ENCODE data around the gene DENND1C.

Gene DENND1C, protein sequence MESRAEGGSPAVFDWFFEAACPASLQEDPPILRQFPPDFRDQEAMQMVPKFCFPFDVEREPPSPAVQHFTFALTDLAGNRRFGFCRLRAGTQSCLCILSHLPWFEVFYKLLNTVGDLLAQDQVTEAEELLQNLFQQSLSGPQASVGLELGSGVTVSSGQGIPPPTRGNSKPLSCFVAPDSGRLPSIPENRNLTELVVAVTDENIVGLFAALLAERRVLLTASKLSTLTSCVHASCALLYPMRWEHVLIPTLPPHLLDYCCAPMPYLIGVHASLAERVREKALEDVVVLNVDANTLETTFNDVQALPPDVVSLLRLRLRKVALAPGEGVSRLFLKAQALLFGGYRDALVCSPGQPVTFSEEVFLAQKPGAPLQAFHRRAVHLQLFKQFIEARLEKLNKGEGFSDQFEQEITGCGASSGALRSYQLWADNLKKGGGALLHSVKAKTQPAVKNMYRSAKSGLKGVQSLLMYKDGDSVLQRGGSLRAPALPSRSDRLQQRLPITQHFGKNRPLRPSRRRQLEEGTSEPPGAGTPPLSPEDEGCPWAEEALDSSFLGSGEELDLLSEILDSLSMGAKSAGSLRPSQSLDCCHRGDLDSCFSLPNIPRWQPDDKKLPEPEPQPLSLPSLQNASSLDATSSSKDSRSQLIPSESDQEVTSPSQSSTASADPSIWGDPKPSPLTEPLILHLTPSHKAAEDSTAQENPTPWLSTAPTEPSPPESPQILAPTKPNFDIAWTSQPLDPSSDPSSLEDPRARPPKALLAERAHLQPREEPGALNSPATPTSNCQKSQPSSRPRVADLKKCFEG

DNA sequence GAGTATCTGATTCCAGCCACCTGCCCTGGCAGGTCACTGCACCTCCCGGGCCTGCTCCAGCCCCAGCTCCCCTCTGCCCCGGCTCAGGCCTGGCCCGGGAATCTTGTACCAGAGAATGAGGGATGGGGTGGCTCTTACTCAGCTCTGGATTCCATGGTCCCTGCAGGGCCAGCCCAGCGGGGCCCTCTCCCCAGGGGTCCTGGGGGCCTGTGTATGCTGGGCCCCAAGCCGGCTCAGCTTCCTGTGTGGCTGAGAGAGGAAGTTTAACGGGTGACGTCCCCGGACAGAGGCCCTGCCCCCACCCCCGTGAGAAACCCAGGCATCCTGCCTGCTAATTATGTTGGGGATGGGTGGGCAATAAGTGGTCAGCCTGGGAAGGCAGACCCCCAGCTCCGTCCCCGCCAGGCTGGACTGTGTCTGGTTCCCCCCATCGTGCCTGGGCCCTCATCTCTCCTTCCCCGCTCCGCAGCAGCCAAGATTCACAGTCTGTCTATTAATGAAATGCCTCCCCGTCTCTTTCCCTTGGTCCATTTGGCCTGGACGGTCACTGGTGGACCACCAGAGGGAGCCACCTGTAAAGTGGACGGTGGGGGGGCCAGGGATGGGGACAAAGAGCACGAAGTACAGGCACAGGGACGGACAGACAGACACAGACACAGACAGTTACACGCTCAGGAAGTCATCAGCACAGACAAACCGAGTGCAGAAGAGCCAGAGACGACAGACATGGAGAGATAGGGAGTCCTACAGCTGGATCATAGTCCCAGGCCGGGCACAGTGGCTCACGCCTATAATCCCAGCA, at the start of gene DENND1C:
DENND1C (minus strand) TSS at position 247 of the 802 bp plus-strand sequence; CDS start at position 155, 92 bp downstream.
- H3K4me1 Mint-ChIP-seq (ENCODE audit: low read depth), result peaks cover 27% of the 10 kb centered on the region
- no peaks in the 10 kb centered on the region for H3K9me3 Mint-ChIP-seq
- H3K27me3 Mint-ChIP-seq, result no peaks in the 10 kb centered on the region
- peaks cover 43% of the 10 kb centered on the region for H3K36me3 Mint-ChIP-seq (ENCODE audit: low read depth)
- H3K4me3 Mint-ChIP-seq, result peak within 1 kb of the TSS; percentile 82
- H3K27ac Mint-ChIP-seq, result peak within 1 kb of the TSS; percentile 91
- intact Hi-C loops (cut with micrococcal nuclease), result no loop called here

GRCh38 chr19:6530386-6531162, 49.0 kb upstream of the DENND1C start, which contains the start of gene TNFSF9:
TSS of gene TNFSF9 (plus strand) at chr19:6531026. CDS start at chr19:6531037, 11 bp downstream.
- H3K27ac Mint-ChIP-seq, result peak within 1 kb of the TSS; percentile 84
- intact Hi-C loops (cut with micrococcal nuclease), result loop anchor here (10.0 kb wide), 1 partner anchor 54 kb away; no protein-coding TSS in a partner anchor
- H3K9me3 Mint-ChIP-seq, result no peaks in the 10 kb centered on the region
- H3K36me3 Mint-ChIP-seq (ENCODE audit: low read depth), result no peaks in the 10 kb centered on the region
- peaks cover 49% of the 10 kb centered on the region for H3K4me1 Mint-ChIP-seq (ENCODE audit: low read depth)
- peaks cover 34% of the 10 kb centered on the region for H3K27me3 Mint-ChIP-seq
- H3K4me3 Mint-ChIP-seq, result peak within 1 kb of the TSS; percentile 86

GRCh38 chr19:6529937-6530385, 48.4 kb upstream of the DENND1C start:
- Mint-ChIP-seq H3K27me3 (peaks cover 34% of the 10 kb centered on the region), H3K4me1 (ENCODE audit: low read depth) (peaks cover 49% of the 10 kb centered on the region), H3K9me3 (no peaks in the 10 kb centered on the region), H3K36me3 (ENCODE audit: low read depth) (no peaks in the 10 kb centered on the region), H3K4me3 (peak overlapping the region; percentile 86), H3K27ac (peak overlapping the region; percentile 84)
- intact Hi-C loops (cut with micrococcal nuclease), result loop anchor here (10.0 kb wide), 1 partner anchor 55 kb away; no protein-coding TSS in a partner anchor

DNA sequence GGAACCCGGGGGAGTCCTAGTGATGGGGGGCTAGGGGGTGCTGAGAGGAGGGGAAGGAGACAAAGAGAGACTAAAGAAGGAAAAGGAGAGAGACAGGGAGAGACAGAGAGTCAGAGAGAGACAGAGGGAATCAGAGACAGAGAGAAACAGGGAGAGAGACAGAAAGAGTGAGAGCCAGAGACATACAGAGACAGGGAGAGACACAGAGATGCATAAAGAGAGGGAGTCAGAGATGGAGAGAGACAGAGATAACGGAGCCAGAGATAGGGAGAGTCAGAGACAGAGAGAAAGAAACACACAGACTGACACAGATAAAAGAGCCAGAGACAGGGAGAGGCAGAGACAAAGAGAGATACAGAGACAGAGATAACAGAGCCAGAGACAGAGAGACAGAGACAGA, 47.8 kb upstream of the DENND1C start:
- H3K9me3 Mint-ChIP-seq, result no peaks in the 10 kb centered on the region
- H3K4me3 Mint-ChIP-seq, result peak overlapping the region; percentile 86
- peaks cover 49% of the 10 kb centered on the region for H3K4me1 Mint-ChIP-seq (ENCODE audit: low read depth)
- intact Hi-C loops (cut with micrococcal nuclease), result no loop called here
- no peaks in the 10 kb centered on the region for H3K36me3 Mint-ChIP-seq (ENCODE audit: low read depth)
- H3K27ac Mint-ChIP-seq, result peak overlapping the region; percentile 84
- peaks cover 34% of the 10 kb centered on the region for H3K27me3 Mint-ChIP-seq

GRCh38 chr19:6528544-6529121, 47.0 kb upstream of the DENND1C start:
- H3K27ac Mint-ChIP-seq, result no peak overlapping the region
- intact Hi-C loops (cut with micrococcal nuclease), result no loop called here
- H3K9me3 Mint-ChIP-seq, result no peaks in the 10 kb centered on the region
- no peaks in the 10 kb centered on the region for H3K36me3 Mint-ChIP-seq (ENCODE audit: low read depth)
- peaks cover 43% of the 10 kb centered on the region for H3K4me1 Mint-ChIP-seq (ENCODE audit: low read depth)
- H3K4me3 Mint-ChIP-seq, result no peak overlapping the region
- peaks cover 30% of the 10 kb centered on the region for H3K27me3 Mint-ChIP-seq

GRCh38 chr19:6527893-6528543, 46.4 kb upstream of the DENND1C start:
- Mint-ChIP-seq H3K36me3 (ENCODE audit: low read depth) (no peaks in the 10 kb centered on the region), H3K27ac (no peak overlapping the region), H3K27me3 (peaks cover 30% of the 10 kb centered on the region), H3K4me1 (ENCODE audit: low read depth) (peaks cover 42% of the 10 kb centered on the region), H3K4me3 (no peak overlapping the region), H3K9me3 (no peaks in the 10 kb centered on the region)
- intact Hi-C loops (cut with micrococcal nuclease), result no loop called here

DNA sequence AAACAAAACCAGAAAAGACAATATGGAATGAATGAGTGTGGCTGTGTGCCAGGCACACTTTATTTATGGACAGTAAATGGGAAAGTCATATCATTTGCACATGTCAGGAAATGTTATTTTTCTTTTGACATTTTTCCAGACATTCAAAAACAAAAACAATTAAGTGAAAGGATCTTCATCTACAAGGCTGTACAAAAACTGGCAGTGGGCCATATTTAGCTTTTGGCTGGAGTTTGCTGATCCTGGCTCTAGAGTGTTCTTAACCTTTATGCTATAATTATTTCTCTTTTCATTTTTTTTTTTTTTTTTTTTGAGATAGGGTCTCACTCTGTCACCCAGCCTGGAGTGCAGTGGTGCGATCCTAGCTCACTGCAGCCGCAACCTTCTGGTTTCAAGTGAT, 42.7 kb upstream of the DENND1C start:
- Mint-ChIP-seq H3K4me1 (ENCODE audit: low read depth) (peaks cover 18% of the 10 kb centered on the region), H3K9me3 (no peaks in the 10 kb centered on the region), H3K27me3 (peaks cover 15% of the 10 kb centered on the region), H3K4me3 (no peak overlapping the region), H3K36me3 (ENCODE audit: low read depth) (no peaks in the 10 kb centered on the region), H3K27ac (no peak overlapping the region)
- intact Hi-C loops (cut with micrococcal nuclease), result no loop called here

DNA sequence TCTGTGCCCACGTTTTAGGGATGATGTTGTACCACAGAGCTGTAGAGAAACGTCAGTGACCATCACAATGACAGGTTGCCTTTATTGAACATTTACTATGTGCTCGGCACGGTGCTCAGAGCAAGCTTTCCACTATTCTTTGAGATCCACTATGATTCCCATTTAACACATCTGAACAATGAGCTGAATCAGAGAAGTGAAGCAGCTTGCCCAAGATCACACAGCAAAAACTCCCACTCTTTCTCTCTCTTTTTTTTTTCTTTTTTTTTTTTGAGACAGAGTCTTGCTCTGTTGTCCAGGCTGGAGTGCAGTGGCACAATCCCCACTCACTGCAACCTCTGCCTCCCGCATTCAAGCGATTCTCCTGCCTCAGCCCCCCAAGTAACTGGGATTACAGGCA, 41.1 kb upstream of the DENND1C start:
- H3K4me3 Mint-ChIP-seq, result no peak overlapping the region
- H3K9me3 Mint-ChIP-seq, result no peaks in the 10 kb centered on the region
- peaks cover 19% of the 10 kb centered on the region for H3K4me1 Mint-ChIP-seq (ENCODE audit: low read depth)
- no peak overlapping the region for H3K27ac Mint-ChIP-seq
- no peaks in the 10 kb centered on the region for H3K36me3 Mint-ChIP-seq (ENCODE audit: low read depth)
- peaks cover 28% of the 10 kb centered on the region for H3K27me3 Mint-ChIP-seq
- intact Hi-C loops (cut with micrococcal nuclease), result no loop called here

GRCh38 chr19:6521718-6522646, 40.4 kb upstream of the DENND1C start:
- Mint-ChIP-seq H3K36me3 (ENCODE audit: low read depth) (peaks cover under 1% of the 10 kb centered on the region), H3K4me1 (ENCODE audit: low read depth) (peaks cover 27% of the 10 kb centered on the region), H3K27ac (peak overlapping the region; percentile 41), H3K4me3 (no peak overlapping the region), H3K9me3 (no peaks in the 10 kb centered on the region), H3K27me3 (peaks cover 33% of the 10 kb centered on the region)
- intact Hi-C loops (cut with micrococcal nuclease), result no loop called here

DNA sequence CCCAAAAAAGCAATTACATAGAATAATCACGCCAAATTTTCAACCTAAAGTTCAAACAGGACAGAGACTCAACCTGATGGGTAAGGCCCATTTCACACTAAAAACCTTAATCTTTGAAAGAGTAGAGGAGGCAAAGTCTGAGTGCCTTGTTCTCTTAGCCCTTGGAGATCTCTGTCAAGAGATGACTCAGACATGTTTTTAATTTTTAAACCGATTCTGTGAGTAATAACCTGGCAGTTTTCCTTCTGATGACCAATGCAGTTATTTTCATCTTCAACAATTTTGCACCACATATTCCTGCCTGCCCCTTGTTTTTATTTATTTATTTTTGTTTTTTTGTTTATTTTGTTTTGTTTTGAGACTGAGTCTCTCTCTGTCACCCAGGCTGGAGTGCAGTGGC, 37.7 kb upstream of the DENND1C start:
- Mint-ChIP-seq H3K36me3 (ENCODE audit: low read depth) (peaks cover 12% of the 10 kb centered on the region), H3K4me3 (no peak overlapping the region), H3K9me3 (no peaks in the 10 kb centered on the region), H3K27ac (no peak overlapping the region), H3K4me1 (ENCODE audit: low read depth) (peaks cover 46% of the 10 kb centered on the region), H3K27me3 (peaks cover 37% of the 10 kb centered on the region)
- intact Hi-C loops (cut with micrococcal nuclease), result no loop called here

- Mint-ChIP-seq H3K36me3 (ENCODE audit: low read depth) (peaks cover 12% of the 10 kb centered on the region), H3K27me3 (peaks cover 38% of the 10 kb centered on the region), H3K4me3 (no peak overlapping the region), H3K27ac (no peak overlapping the region), H3K4me1 (ENCODE audit: low read depth) (peaks cover 46% of the 10 kb centered on the region), H3K9me3 (no peaks in the 10 kb centered on the region)
- intact Hi-C loops (cut with micrococcal nuclease), result no loop called here
Measured at GRCh38 chr19:6518145-6518911, 36.7 kb upstream of the DENND1C start.

All from dendritic cell treated with granulocyte-macrophage colony-stimulating factor and Interleukin-4, amounts not matched to agents 40 ng/mL and 50 ng/mL, for 4 days (primary cell).